Calu3 (cell line): ENCODE measurements around the gene CDK18. TPM values are rescaled to one million over a fixed set of nuclear protein-coding genes. Genes with fewer than 3 reads are reported as not detected.

ENCODE experiments used
- BruUV-seq: library from RNA; stranded (reverse); fragments of 400-500 nt; replicated peaks from 2 replicates; lab custom pipeline; 2021; lab: Mats Ljungman, UMichigan
- CTCF ChIA-PET: fragments of 300-600 bp; sonication (Branson Sonifier 250); formaldehyde crosslinking; loops from one replicate; lab custom pipeline; 2022; ENCODE audit warnings: antibody characterized with exemption; lab: Charles Lee
- DNase-seq: peaks from one replicate; pipeline ENCODE4 v3.0.0; 2022
- H3K27ac Mint-ChIP-seq: one replicate; pipeline ENCODE4 v1.8.0; 2022; ENCODE audit warnings: mixed read lengths; ENCODE audit not compliant: unreplicated experiment
- H3K27me3 Mint-ChIP-seq: one replicate; pipeline ENCODE4 v1.8.0; 2022; ENCODE audit warnings: mixed read lengths; ENCODE audit not compliant: unreplicated experiment
- H3K36me3 Mint-ChIP-seq: one replicate; pipeline ENCODE4 v1.8.0; 2022; ENCODE audit warnings: mild to moderate bottlenecking, moderate library complexity, mixed read lengths; ENCODE audit not compliant: insufficient read depth, unreplicated experiment
- H3K4me1 Mint-ChIP-seq: one replicate; pipeline ENCODE4 v1.8.0; 2022; ENCODE audit warnings: mild to moderate bottlenecking, low read depth, mixed read lengths; ENCODE audit not compliant: unreplicated experiment
- H3K4me3 Mint-ChIP-seq: one replicate; pipeline ENCODE4 v1.8.0; 2022; ENCODE audit warnings: mild to moderate bottlenecking, low read depth, moderate library complexity, mixed read lengths; ENCODE audit not compliant: unreplicated experiment
- H3K9me3 Mint-ChIP-seq: one replicate; pipeline ENCODE4 v1.8.0; 2022; ENCODE audit warnings: low read depth, mixed read lengths; ENCODE audit not compliant: unreplicated experiment
- intact Hi-C: fragments of 100-400 bp; cut with micrococcal nuclease; formaldehyde crosslinking; loops from one replicate; pipeline ENCODE4 v1.10.0; 2022; ENCODE audit not compliant: unreplicated experiment
- total RNA-seq: library from RNA; stranded (reverse); gene quantifications from 2 replicates; pipeline ENCODE4 v1.2.3, GENCODE V29; 2022
- TF ChIP-seq, protein P1 (sequence below): fragments of 200-600 bp; IDR thresholded peaks from one replicate; pipeline ENCODE4 v1.8.0; 2022; ENCODE audit warnings: antibody characterized with exemption; ENCODE audit not compliant: unreplicated experiment

CDK18 gene
- total RNA-seq, 1 experiment from 2014 or later: 44.0 TPM

DNA sequence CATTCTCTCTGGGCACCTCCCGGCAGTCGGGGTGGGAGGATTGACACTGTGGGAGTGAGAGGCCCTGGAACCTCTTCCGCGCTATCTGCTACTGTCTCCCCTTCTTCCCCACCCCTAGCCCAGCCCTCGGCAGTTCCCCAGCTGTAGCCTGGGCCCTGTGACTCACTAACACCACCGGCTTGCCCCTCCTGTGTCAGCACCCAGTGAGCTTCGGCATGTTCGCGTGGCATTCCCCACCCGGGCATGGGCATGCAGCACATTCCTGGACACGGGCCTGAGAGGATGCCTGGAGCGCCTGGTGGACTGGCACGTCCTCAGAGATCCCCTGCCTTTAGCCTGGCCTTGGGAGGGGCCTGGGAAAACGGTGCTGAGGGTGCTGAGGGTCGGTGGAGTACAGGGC lies 1.3 kb downstream of the CDK18 start:
- DNase-seq: peak; percentile 24
- CTCF ChIA-PET: interaction anchor here (1.9 kb wide), 1 partner anchor 20 kb away, joined by 6 read pairs; no protein-coding TSS in a partner anchor
- TF ChIP-seq, protein P1, sequence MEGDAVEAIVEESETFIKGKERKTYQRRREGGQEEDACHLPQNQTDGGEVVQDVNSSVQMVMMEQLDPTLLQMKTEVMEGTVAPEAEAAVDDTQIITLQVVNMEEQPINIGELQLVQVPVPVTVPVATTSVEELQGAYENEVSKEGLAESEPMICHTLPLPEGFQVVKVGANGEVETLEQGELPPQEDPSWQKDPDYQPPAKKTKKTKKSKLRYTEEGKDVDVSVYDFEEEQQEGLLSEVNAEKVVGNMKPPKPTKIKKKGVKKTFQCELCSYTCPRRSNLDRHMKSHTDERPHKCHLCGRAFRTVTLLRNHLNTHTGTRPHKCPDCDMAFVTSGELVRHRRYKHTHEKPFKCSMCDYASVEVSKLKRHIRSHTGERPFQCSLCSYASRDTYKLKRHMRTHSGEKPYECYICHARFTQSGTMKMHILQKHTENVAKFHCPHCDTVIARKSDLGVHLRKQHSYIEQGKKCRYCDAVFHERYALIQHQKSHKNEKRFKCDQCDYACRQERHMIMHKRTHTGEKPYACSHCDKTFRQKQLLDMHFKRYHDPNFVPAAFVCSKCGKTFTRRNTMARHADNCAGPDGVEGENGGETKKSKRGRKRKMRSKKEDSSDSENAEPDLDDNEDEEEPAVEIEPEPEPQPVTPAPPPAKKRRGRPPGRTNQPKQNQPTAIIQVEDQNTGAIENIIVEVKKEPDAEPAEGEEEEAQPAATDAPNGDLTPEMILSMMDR: no peak
- Mint-ChIP-seq H3K27ac (no peak overlapping the region), H3K4me3 (peak overlapping the region; percentile 82), H3K9me3 (no peaks in the 10 kb centered on the region), H3K4me1 (peaks cover 9% of the 10 kb centered on the region), H3K27me3 (peaks cover 16% of the 10 kb centered on the region), H3K36me3 (peaks cover 21% of the 10 kb centered on the region)
- intact Hi-C loops: no loop called here
- BruUV-seq: no TSS peak

DNA sequence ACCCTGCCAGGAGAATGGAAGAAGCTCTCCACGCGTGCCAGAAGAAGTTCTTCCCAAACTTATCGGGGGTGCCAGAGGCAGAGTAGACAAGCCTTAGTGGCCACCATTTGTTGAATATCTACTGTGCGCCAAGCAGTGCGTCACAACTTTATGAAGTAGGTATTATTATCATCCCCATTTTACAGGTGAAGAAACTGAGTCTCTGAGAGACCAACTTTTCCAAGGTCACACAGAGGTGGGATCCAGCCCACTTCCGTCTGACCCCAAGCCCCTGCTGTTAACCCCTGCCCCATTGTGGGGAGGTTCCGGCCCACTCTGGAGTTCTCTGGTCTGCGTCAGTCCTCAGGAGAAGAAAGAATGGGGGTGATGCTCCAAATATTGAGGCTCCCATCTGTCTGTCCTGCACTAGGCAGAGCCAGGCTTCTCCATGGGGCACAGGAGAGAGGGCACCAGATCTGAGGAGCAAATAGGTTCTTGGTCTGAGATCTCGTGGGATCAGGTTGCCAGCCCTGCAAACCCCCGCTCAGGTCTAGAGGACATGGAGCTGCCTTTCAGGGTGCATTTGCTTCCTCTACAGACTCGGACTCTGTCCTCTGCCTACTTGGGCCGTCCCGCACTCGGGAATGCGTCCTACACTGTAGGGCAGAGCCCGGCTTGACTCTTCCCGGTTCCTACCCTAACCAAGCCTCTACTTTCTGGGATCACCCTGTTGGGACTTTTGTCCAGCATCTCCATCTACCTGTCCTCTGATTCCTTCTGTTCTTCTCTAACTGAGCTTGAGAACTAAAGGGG lies 2.1 kb downstream of the CDK18 start:
- TF ChIP-seq, protein P1: no peak
- Mint-ChIP-seq H3K4me3 (peak overlapping the region; percentile 82), H3K27ac (no peak overlapping the region), H3K36me3 (peaks cover 21% of the 10 kb centered on the region), H3K9me3 (no peaks in the 10 kb centered on the region), H3K27me3 (peaks cover 16% of the 10 kb centered on the region), H3K4me1 (peaks cover 9% of the 10 kb centered on the region)
- no peak for DNase-seq
- TSS peak; percentile 7 for BruUV-seq
- intact Hi-C loops: no loop called here
- CTCF ChIA-PET: interaction anchor here (1.4 kb wide), 1 partner anchor 21 kb away, joined by 5 read pairs; no protein-coding TSS in a partner anchor

DNA sequence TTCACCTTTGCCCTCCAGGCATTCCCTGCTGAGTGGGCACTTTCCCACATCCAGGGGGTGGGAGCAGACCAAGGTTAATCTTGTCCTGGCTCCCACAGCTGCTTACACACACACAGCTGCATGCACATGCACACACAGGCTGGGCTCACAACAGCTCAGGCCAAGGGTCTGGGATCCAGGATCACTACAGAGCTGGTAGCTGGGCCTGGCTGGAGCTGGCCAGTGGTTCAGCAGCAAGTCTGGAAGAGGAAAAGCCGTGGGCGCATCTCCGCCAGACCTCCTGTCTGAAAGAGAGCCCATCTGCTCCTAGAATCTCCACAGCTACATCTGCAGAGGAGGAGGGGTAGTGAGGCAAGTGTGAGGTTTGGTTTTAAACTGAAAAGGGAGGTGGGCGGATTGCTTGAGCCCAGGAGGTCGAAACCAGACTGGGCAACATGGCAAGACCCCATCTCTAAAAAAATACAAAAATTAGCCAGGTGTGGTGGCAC lies 3.8 kb downstream of the CDK18 start:
- intact Hi-C loops: no loop called here
- Mint-ChIP-seq H3K9me3 (no peaks in the 10 kb centered on the region), H3K4me1 (peaks cover 20% of the 10 kb centered on the region), H3K36me3 (peaks cover 21% of the 10 kb centered on the region), H3K27me3 (peaks cover 2% of the 10 kb centered on the region), H3K4me3 (no peak overlapping the region), H3K27ac (no peak overlapping the region)
- TF ChIP-seq, protein P1: no peak
- BruUV-seq: no TSS peak
- CTCF ChIA-PET: interaction anchor here (0.7 to 1.4 kb wide), 2 partner anchors 23 to 1014 kb away, joined by 3 to 5 read pairs; no protein-coding TSS in a partner anchor
- DNase-seq: no peak

DNA sequence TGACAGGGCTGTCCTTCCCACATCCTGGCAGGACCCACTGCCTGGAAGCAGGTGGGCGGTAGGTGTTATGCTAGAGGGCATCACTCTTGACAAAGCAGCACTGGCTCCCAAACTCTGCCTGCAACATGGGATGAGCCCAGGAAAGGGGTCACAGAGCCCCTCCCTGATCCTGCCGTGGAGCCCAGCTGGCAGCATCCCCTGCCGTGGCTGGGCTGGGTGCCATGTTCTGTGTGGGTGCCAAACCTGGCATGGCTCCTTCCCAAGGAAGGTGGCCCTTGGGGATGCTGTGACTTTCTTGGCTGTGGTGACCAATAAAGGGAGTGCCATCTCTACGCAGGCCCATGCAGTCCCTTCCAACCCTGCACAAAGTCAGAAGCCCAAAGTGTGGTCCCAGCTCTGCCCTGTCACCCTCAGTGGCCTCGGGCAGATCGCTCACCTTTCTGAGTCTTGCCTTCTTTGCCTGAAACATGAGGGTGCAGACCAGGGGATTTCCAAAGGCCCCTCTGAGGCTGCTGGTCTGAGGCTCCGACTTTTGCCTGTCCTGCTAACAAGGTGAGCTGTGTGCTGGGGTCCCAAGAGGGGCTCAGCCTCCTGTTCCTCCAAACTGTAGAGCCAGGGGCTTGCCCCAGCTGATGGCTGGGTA lies 6.0 kb downstream of the CDK18 start:
- Mint-ChIP-seq H3K27ac (no peak overlapping the region), H3K9me3 (no peaks in the 10 kb centered on the region), H3K27me3 (no peaks in the 10 kb centered on the region), H3K4me1 (peaks cover 27% of the 10 kb centered on the region), H3K36me3 (peaks cover 6% of the 10 kb centered on the region), H3K4me3 (no peak overlapping the region)
- TF ChIP-seq, protein P1: no peak
- CTCF ChIA-PET: no interaction called here
- intact Hi-C loops: no loop called here
- DNase-seq: no peak
- no TSS peak for BruUV-seq
